PFSK-1 (cell line): ENCODE results near the gene ITGA3.

ENCODE experiments used
- FOXP2 ChIP-seq: optimal IDR thresholded peaks from 2 replicates; pipeline ENCODE3; 2011; ENCODE audit warnings: borderline replicate concordance, control low read depth, inconsistent platforms; ENCODE audit not compliant: insufficient read depth; ENCODE audit errors: extremely low read length, extremely low read depth
- POLR2AphosphoS5 ChIP-seq: IDR thresholded peaks from 2 replicates; pipeline ENCODE4 v1.6.1; 2012; ENCODE audit warnings: low read depth, mild to moderate bottlenecking, control low read depth, low read length, moderate library complexity
- REST ChIP-seq, 2 experiments: IDR thresholded peaks; 2 replicates each; pipeline versions ENCODE4 v1.6.1 to v1.8.0; 2011 to 2012; ENCODE audit warnings: low read depth in 2 of 2, low read length in 2 of 2, control low read depth in 1 of 2, inconsistent platforms in 1 of 2, mild to moderate bottlenecking in 1 of 2, moderate library complexity in 1 of 2; ENCODE audit not compliant: insufficient read depth in 1 of 2
- SIN3A ChIP-seq: IDR thresholded peaks from 2 replicates; pipeline ENCODE4 v1.6.1; 2012; ENCODE audit warnings: mild to moderate bottlenecking, low read length, moderate library complexity, borderline replicate concordance; ENCODE audit not compliant: insufficient read depth
- TAF1 ChIP-seq: IDR thresholded peaks from 2 replicates; pipeline ENCODE4 v1.6.1; 2012; ENCODE audit warnings: low read length, control low read depth, borderline replicate concordance; ENCODE audit not compliant: insufficient read depth

The ITGA3 gene

GRCh38 chr17:50070908-50071680 is 15.2 kb downstream of the ITGA3 start:
- TF ChIP-seq SIN3A (no peak), FOXP2 (no peak), REST (IDR thresholded peaks at IDR 0.05; ENCODE audit: insufficient read depth in 1 of 2, low read depth in 2 of 2, low read length in 2 of 2) (no peak), POLR2AphosphoS5 (no peak), TAF1 (no peak)

- TF ChIP-seq SIN3A (no peak), FOXP2 (no peak), POLR2AphosphoS5 (no peak), TAF1 (no peak), REST (IDR thresholded peaks at IDR 0.05; ENCODE audit: insufficient read depth in 1 of 2, low read depth in 2 of 2, low read length in 2 of 2) (no peak)
Measured at GRCh38 chr17:50071692-50072091, 15.8 kb downstream of the ITGA3 start.

GRCh38 chr17:50072130-50072529 is 16.2 kb downstream of the ITGA3 start:
- TF ChIP-seq POLR2AphosphoS5 = no peak
- no peak for TF ChIP-seq TAF1
- TF ChIP-seq REST (IDR thresholded peaks at IDR 0.05; ENCODE audit: insufficient read depth in 1 of 2, low read depth in 2 of 2, low read length in 2 of 2) = no peak
- TF ChIP-seq FOXP2 = no peak
- TF ChIP-seq SIN3A = no peak

- TF ChIP-seq POLR2AphosphoS5 = no peak
- no peak for TF ChIP-seq TAF1
- no peak for TF ChIP-seq SIN3A
- TF ChIP-seq FOXP2 = no peak
Measured at GRCh38 chr17:50072925-50073324, 17.0 kb downstream of the ITGA3 start.

- TF ChIP-seq FOXP2 = no peak
- TF ChIP-seq REST (IDR thresholded peaks at IDR 0.05; ENCODE audit: insufficient read depth in 1 of 2, low read depth in 2 of 2, low read length in 2 of 2) = no peak
- no peak for TF ChIP-seq TAF1
- TF ChIP-seq SIN3A = no peak
- no peak for TF ChIP-seq POLR2AphosphoS5
Measured at GRCh38 chr17:50074227-50074626, 18.3 kb downstream of the ITGA3 start.
